Measurements from ENCODE around the gene HIRIP3. TPM values are rescaled to one million over a fixed set of nuclear protein-coding genes. Genes with fewer than 3 reads are reported as not detected.

Gene HIRIP3
- total and polyA plus RNA-seq, 2 of the 4 experiments (the other 2 are of a cell fraction): 5.0 to 10.5 TPM

GRCh38 chr16:30033270-30033669 lies 37.9 kb upstream of the HIRIP3 start:
- dilution Hi-C loops (cut with HindIII; ENCODE audit: low sequenced_read_pairs, unreplicated experiment) (no loop called here), intact Hi-C loops (cut with micrococcal nuclease) (no loop called here), in situ Hi-C loops (cut with MboI; ENCODE audit: low sequenced_read_pairs) (no loop called here)
- Histone ChIP-seq H2AFZ (replicated peaks; ENCODE audit: low read length, poor library complexity) (no peak overlapping the region), H4K8ac (ENCODE audit: low read depth in 2 of 2, low read length in 2 of 2) (no peak overlapping the region), H3K9me1 (ENCODE audit: insufficient read depth, low read length) (no peaks in the 10 kb centered on the region), H3K9me3 (ENCODE audit: control insufficient read depth, insufficient read depth, low read length) (no peaks in the 10 kb centered on the region), H2BK20ac (ENCODE audit: low read depth, low read length) (no peak overlapping the region), H3K18ac (ENCODE audit: low read depth, low read length) (no peak overlapping the region), H2AK5ac (ENCODE audit: low read depth, low read length) (no peak overlapping the region), H3K56ac (ENCODE audit: extremely low read depth, insufficient read depth, low read length) (no peak overlapping the region), H3K79me1 (ENCODE audit: low read depth in 1 of 2, low read length in 2 of 2) (no peaks in the 10 kb centered on the region), H3K36me3 (ENCODE audit: control insufficient read depth, insufficient read depth, low read length) (no peaks in the 10 kb centered on the region), H3K14ac (replicated peaks; ENCODE audit: low read depth, low read length) (no peak overlapping the region), H3K4ac (ENCODE audit: low read depth, low read length) (no peak overlapping the region), H3K4me1 (ENCODE audit: control insufficient read depth, insufficient read depth, low read length) (no peaks in the 10 kb centered on the region), H3K4me3 (ENCODE audit: insufficient read depth, low read depth, low read length) (no peak overlapping the region), H2BK5ac (ENCODE audit: low read depth, low read length, poor library complexity, severe bottlenecking) (no peak overlapping the region), H3K4me2 (ENCODE audit: low read depth, low read length) (no peak overlapping the region), H2AK9ac (replicated peaks; ENCODE audit: low read depth, low read length, poor library complexity) (no peak overlapping the region), H4K20me1 (ENCODE audit: insufficient read depth, low read length) (peaks cover 6% of the 10 kb centered on the region; the same call in 1 of the 2 replicates), H4K5ac (ENCODE audit: low read depth, low read length) (no peak overlapping the region), H3K9ac (ENCODE audit: low read depth, low read length) (no peak overlapping the region), H3K27ac (ENCODE audit: insufficient read depth, low read length) (no peak overlapping the region), H4K91ac (ENCODE audit: insufficient read depth, low read depth, low read length) (no peak overlapping the region), H2BK15ac (ENCODE audit: low read depth, low read length) (no peak overlapping the region), H2BK120ac (ENCODE audit: low read depth, low read length) (no peak overlapping the region), H3K23ac (ENCODE audit: low read depth, low read length) (no peak overlapping the region), H3K27me3 (ENCODE audit: control insufficient read depth, insufficient read depth, low read length) (peaks cover 45% of the 10 kb centered on the region)
- peak; percentile 76 for TF ChIP-seq MAFK (IDR thresholded peaks at IDR 0.05; ENCODE audit: low read depth, low read length)
- no peak for TF ChIP-seq MAZ (IDR thresholded peaks at IDR 0.05; ENCODE audit: borderline replicate concordance, low read depth, low read length)
- no peak for TF ChIP-seq USF2 (IDR thresholded peaks at IDR 0.05; ENCODE audit: low read depth, low read length)
- no peak for TF ChIP-seq FOS (IDR thresholded peaks at IDR 0.05; ENCODE audit: low read depth, low read length)
- no TSS peak for BruUV-seq (replicated peaks)
- no CpG with 5 or more reads among the region's 7 CpGs for WGBS, 2 experiments (ENCODE audit: extremely low coverage in 2 of 2, insufficient read length in 1 of 2)
- DNase-seq: no peak
- ChIA-PET CTCF (no interaction called here), POLR2A (ENCODE audit: unreplicated experiment) (no interaction called here)
- ATAC-seq (ENCODE audit: low read depth): no peak
